IPS-NIHi7 (cell line): Measurements from ENCODE around the gene LDLRAD4.

Source experiments
- DNase-seq: peaks from one replicate; pipeline ENCODE4 v3.0.0; 2012; ENCODE audit warnings: mixed read lengths; ENCODE audit errors: extremely low spot score

LDLRAD4 gene

GRCh38 chr18:13284330-13285027 is 65.9 kb downstream of the LDLRAD4 start:
- no peak for DNase-seq

- DNase-seq, result no peak
Measured at GRCh38 chr18:13285874-13286273, 67.3 kb downstream of the LDLRAD4 start.

DNA sequence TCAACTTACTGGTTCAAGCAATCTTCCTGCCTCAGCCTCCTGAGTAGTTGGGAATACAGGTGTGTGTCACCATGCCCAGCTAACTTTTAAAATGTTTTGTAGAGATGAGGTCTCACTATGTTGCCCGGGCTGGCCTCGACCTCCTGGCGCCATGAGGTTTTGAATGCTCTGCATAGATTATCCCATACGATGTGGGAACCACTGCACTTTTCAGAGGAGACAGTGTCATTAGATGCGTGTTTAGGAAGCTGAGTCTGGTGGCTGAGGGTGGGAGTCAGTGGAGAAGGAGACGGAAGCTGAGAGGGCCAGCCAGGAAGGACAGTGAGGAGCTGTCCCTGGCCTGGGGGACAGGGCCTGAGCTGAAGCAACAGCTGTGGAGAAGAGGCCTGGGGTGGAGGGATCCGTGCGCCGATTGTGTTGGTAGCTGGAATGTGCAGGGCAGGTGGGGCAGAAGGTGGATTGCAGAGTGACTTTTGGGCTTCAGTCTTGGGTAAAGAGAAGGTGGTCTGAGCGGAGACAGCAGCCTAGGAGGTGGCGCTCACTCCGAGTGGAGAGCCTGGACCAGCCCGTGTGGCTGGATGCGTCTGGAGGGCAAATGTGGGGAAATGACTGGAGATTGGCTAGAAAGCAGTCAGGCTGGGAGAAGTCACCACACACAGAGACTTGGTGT is 68.0 kb downstream of the LDLRAD4 start:
- no peak for DNase-seq

DNA sequence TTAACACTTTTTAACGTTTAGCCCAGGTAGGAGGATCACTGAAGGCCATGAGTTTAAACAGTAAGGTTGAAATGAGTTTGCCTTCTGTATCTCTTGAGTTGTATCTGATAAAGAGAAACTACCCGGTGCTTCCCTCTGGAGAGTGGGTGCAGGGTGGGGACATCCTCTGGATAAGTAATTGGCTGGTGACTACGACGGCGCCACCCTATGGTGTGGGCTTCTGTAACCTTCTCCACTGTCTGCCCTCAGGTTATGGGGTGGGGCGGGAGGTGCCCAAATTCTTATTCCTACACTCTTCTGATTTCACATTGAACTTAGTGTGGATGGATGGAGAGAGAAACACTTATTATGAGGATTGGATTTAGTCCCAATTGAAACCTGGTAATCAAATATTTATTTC is 68.8 kb downstream of the LDLRAD4 start:
- no peak for DNase-seq

DNA sequence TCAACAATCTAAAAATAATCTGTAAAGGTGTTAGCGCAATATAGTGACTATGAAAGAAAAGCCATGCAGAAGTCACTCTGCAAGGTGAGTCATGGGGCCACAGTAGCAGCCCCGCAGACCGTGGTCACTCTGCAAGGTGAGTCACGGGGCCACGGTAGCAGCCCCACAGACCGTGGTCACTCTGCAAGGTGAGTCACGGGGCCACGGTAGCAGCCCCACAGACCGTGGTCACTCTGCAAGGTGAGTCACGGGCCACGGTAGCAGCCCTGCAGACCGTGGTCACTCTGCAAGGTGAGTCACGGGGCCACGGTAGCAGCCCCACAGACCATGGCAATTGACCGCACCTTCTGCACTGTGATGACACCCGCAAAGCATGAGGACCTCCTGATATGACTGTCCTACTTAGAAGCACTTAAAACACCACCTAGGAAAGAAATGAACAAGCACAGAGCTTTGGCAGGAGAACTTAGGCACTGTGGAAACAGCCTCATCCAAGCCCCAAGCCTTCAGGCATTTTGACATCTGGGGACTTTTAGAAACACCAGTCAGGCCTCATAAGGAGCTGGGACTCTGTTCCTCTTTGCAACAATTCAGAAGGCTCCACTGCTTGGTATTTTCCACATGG is 70.1 kb downstream of the LDLRAD4 start:
- DNase-seq, result no peak

GRCh38 chr18:13289481-13290205 is 71.1 kb downstream of the LDLRAD4 start:
- DNase-seq, result no peak

GRCh38 chr18:13290856-13291271 is 72.3 kb downstream of the LDLRAD4 start:
- DNase-seq, result no peak

GRCh38 chr18:13291299-13291698 is 72.7 kb downstream of the LDLRAD4 start:
- no peak for DNase-seq

GRCh38 chr18:13291745-13292447 is 73.3 kb downstream of the LDLRAD4 start:
- no peak for DNase-seq

DNA sequence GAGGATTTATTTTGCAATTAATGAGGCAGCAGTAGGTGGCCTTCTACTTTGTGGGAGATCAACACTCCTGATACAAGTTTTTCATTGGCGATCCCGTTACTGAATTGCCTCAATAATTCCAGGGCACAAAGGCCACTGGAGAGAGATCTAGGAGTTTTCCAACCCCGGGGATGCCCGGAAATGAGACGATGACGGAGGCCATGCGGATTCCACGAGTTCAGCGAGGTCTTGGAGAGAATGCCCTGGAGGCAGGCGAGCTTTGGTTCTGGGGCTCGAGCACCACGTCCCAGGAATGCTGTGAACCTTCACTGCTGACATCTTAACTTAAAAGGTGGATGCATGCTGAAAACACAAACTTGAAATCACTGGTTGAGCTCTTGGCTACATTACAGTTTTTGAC is 74.2 kb downstream of the LDLRAD4 start:
- DNase-seq, result no peak

DNA sequence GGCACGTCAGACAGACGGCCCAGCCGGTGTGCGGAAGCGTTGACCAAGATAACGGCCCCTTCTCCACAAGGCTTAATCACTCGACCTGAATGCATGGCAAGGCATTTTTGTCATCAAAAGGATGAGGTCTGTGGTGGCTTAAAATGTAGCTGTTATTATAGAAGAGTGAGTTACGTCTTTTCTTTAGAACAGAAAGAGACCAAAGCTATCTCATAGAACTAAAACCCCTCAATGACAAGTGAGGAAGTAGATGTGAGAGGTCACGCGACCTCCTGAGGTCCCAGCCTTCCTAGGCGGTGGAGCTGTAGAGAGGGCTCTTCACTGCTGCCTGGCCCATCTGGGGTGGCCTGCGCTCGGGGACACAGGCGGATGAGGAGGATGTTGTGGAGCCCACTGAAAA is 75.7 kb downstream of the LDLRAD4 start:
- no peak for DNase-seq

GRCh38 chr18:13295894-13296293 is 77.3 kb downstream of the LDLRAD4 start:
- no peak for DNase-seq

GRCh38 chr18:13296867-13297574 is 78.5 kb downstream of the LDLRAD4 start:
- no peak for DNase-seq

GRCh38 chr18:13298262-13298661 is 79.7 kb downstream of the LDLRAD4 start:
- no peak for DNase-seq

DNA sequence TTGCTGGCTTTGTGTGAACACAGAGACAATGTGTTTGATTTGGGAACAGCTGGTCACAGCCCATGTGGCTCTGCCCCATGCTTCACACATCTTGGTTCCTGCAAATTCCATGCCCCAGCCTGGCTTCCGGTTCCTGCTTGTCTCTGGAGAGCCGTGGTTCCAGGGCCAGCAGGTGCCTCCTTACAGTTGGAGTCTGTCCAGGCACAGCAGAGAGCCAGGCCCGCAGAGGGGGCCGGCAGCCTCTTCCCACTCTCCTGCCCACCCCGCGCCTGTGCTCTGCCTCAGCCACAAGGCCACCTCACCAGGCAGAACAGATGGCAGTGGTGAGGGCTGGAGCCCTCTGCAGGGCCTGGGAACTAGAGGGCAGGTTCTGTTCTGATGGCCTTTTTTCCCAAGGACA is 81.5 kb downstream of the LDLRAD4 start:
- DNase-seq, result no peak

- DNase-seq, result no peak
Measured at GRCh38 chr18:13300796-13301195, 82.2 kb downstream of the LDLRAD4 start.

DNA sequence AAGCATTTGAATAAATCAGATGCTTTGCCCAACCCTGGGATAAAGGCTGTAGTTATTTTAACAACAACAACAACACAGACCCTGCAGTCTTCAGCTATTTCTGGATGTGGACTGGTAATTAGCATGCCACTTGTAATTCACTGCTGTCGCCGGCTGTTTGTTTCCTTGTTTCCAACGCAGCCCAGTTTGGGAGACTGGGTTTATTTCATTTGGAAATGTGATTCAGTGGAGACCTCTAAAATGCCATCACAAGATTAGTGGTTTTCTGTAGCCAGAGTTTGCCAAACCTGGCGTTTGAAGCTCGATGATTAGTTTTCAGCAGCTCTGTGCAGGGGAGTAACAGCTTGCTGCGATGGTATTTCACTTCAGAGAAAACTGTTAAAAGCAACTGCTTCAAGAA is 83.5 kb downstream of the LDLRAD4 start:
- no peak for DNase-seq

DNA sequence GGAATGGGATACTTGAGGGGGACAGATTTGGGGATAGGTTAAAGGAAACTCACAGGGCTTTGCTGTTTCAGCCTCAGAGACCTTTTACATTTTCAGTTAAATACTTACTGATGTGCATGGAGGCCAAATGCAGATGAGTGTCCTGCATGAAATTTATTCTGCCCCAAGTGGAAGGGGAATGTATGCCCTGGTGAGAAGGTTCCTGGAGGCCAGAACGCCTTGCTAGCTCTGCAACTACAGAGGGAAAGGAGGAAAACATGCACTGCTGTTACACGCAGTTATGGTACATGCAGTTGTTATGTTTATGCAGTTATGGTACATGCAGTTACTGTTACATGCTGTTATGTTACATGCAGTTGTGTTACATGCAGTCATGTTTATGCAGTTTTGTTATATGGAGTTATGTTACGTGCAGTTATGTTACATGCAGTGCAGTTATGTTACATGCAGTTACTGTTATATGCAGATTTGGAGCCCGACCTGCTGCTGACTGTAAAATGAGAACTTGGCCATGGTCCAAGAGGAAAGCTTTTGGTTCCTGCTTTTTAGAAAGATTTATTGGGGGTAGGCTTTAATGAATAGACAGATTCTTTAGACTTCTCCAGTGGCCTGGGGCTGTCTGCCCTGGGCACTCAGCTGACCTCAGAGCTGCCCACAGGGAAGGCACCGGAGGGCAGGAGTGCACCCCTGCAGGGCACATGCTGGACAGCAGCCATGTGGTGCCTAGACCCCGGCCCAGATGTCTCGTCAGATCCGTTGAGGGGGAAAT is 84.1 kb downstream of the LDLRAD4 start:
- DNase-seq, result no peak

DNA sequence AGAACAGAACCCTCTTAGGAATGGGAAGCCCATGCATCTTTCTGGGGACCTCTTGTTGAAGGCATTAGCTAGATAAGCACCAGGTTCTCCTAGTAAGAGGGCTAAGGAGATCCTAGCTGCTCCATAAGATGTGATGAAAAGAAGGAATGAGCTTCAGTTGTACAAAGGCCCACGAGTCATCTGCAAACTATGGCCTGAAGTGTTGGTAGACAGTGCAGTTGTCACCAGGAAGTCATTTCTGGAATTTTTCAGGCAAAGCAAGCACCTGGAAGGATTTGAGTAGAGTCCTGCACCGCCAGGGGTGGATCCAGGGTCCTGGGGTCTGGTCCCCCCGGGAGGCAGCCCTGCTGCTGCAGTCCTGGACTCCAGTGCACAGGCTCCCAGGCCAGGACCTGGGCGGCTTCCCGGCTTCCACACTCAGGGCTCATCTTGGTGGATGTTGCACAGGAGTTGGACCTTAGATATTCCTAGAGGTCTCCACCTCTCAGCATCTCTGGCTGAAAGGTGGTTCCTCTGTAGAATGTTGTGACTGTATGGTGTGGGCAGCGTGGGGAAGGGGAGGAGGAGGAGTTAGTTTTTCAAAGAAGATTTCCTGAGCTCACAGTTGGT is 85.3 kb downstream of the LDLRAD4 start:
- DNase-seq, result no peak

GRCh38 chr18:13305301-13305700 is 86.7 kb downstream of the LDLRAD4 start:
- no peak for DNase-seq
